Gastroesophageal sphincter (tissue), 4 donors: ENCODE results near the gene ZNF213. TPM values are rescaled to one million over a fixed set of nuclear protein-coding genes. Genes with fewer than 3 reads are reported as not detected.

Experiments used
- ATAC-seq: fragments of 150-250 bp; one replicate; pipeline ENCODE4 v1.9.1; 2016; ENCODE audit warnings: mild to moderate bottlenecking, moderate library complexity
- H3K27ac ChIP-seq, 4 donors: fragments of 200-600 bp; sonication (generic) in 3 of 4; 1 replicate in 3 of 4; 2 replicates in 1 of 4; pipeline ENCODE4 v1.5.1; 2016 to 2019
- H3K27me3 ChIP-seq: fragments of 200-600 bp; sonication (generic); one replicate; pipeline ENCODE4 v1.5.1; 2019
- H3K36me3 ChIP-seq, 2 donors: fragments of 200-600 bp; sonication (generic); one replicate each; pipeline ENCODE4 v1.5.1; 2019; ENCODE audit warnings: control low read depth in 1 of 2
- H3K4me1 ChIP-seq, 3 donors: fragments of 200-600 bp; sonication (generic); 1 replicate in 2 of 3; 2 replicates in 1 of 3; pipeline ENCODE4 v1.5.1; 2016 to 2019; ENCODE audit warnings: control low read depth in 2 of 3
- H3K4me3 ChIP-seq, 2 donors: fragments of 200-600 bp; sonication (generic); one replicate each; pipeline ENCODE4 v1.5.1; 2019; ENCODE audit warnings: mild to moderate bottlenecking in 1 of 2, moderate library complexity in 1 of 2
- H3K9me3 ChIP-seq, 3 donors: fragments of 200-600 bp; sonication (generic); one replicate each; pipeline ENCODE4 v1.5.1; 2017 to 2019; ENCODE audit warnings: control low read depth in 2 of 3
- EP300 ChIP-seq: sonication (generic); formaldehyde crosslinking; IDR thresholded peaks from one replicate; pipeline ENCODE4 v1.6.1; 2017; ENCODE audit warnings: antibody characterized with exemption, mild to moderate bottlenecking
- POLR2A ChIP-seq, 2 donors: fragments of 450-650 bp; IDR thresholded peaks; one replicate each; pipeline ENCODE4 v1.6.1; 2017; ENCODE audit warnings: antibody characterized with exemption in 2 of 2, mild to moderate bottlenecking in 2 of 2, moderate library complexity in 1 of 2
- POLR2AphosphoS5 ChIP-seq: sonication (generic); formaldehyde crosslinking; IDR thresholded peaks from one replicate; pipeline ENCODE4 v1.6.1; 2017; ENCODE audit warnings: antibody characterized with exemption
- WGBS, 2 donors: methylation state at CpG; one replicate each; pipeline ENCODE4 v1.1.5; 2018; ENCODE audit warnings: low coverage in 1 of 2; 5-methylcytosine and 5-hydroxymethylcytosine counted together
- total RNA-seq, 4 donors: library from RNA; depleted of rRNA; stranded (reverse); fragments of >200 nt; gene quantifications; one replicate each; pipeline ENCODE4 v1.1.0, GENCODE V29; 2016
- TF ChIP-seq, protein P1 (sequence below), 4 experiments: fragments of 200-600 bp in 2 of 4; fragments of 450-650 bp in 2 of 4; sonication (generic) in 1 of 4; IDR thresholded peaks; one replicate each; pipeline ENCODE4 v1.5.1; 2017 to 2019; ENCODE audit warnings: antibody characterized with exemption in 4 of 4, mild to moderate bottlenecking in 2 of 4, moderate library complexity in 2 of 4

ZNF213 gene
- total RNA-seq, 4 donors from 2014 or later, result 3.6 to 22.3 (median 12.2) TPM

DNA sequence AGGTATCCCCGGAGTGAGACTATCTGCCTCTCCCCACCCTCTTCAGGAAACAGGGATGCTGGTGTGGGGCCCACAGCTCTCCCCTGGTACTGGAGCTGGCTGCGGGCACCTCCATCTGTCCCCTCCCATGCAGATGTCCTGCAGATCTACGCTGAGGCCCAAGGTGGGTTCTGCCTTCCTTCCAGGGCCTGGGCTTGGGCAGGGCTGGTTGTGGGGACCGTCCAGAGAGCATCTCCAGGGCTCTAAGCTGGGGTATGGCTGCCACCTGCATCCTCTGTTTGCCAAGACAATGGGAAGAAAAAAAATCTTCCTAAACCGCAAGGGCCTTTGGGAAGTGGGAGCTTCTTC is 12.9 kb downstream of the ZNF213 start:
- Histone ChIP-seq H3K27ac (no peak overlapping the region), H3K9me3 (no peaks in the 10 kb centered on the region), H3K27me3 (no peaks in the 10 kb centered on the region), H3K4me1 (peaks cover 0 to 34% (median 3%) of the 10 kb centered on the region in 3 donors), H3K4me3 (no peak overlapping the region), H3K36me3 (peaks cover 0 to 4% of the 10 kb centered on the region in 2 donors)
- ATAC-seq, result no peak
- TF ChIP-seq POLR2A (IDR thresholded peaks at IDR 0.05), result no peak
- TF ChIP-seq, protein P1, sequence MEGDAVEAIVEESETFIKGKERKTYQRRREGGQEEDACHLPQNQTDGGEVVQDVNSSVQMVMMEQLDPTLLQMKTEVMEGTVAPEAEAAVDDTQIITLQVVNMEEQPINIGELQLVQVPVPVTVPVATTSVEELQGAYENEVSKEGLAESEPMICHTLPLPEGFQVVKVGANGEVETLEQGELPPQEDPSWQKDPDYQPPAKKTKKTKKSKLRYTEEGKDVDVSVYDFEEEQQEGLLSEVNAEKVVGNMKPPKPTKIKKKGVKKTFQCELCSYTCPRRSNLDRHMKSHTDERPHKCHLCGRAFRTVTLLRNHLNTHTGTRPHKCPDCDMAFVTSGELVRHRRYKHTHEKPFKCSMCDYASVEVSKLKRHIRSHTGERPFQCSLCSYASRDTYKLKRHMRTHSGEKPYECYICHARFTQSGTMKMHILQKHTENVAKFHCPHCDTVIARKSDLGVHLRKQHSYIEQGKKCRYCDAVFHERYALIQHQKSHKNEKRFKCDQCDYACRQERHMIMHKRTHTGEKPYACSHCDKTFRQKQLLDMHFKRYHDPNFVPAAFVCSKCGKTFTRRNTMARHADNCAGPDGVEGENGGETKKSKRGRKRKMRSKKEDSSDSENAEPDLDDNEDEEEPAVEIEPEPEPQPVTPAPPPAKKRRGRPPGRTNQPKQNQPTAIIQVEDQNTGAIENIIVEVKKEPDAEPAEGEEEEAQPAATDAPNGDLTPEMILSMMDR (IDR thresholded peaks at IDR 0.05), result no peak
- TF ChIP-seq EP300, result no peak
- TF ChIP-seq POLR2AphosphoS5, result no peak
- no CpG with 5 or more reads among the region's 5 CpGs for WGBS, 2 donors

DNA sequence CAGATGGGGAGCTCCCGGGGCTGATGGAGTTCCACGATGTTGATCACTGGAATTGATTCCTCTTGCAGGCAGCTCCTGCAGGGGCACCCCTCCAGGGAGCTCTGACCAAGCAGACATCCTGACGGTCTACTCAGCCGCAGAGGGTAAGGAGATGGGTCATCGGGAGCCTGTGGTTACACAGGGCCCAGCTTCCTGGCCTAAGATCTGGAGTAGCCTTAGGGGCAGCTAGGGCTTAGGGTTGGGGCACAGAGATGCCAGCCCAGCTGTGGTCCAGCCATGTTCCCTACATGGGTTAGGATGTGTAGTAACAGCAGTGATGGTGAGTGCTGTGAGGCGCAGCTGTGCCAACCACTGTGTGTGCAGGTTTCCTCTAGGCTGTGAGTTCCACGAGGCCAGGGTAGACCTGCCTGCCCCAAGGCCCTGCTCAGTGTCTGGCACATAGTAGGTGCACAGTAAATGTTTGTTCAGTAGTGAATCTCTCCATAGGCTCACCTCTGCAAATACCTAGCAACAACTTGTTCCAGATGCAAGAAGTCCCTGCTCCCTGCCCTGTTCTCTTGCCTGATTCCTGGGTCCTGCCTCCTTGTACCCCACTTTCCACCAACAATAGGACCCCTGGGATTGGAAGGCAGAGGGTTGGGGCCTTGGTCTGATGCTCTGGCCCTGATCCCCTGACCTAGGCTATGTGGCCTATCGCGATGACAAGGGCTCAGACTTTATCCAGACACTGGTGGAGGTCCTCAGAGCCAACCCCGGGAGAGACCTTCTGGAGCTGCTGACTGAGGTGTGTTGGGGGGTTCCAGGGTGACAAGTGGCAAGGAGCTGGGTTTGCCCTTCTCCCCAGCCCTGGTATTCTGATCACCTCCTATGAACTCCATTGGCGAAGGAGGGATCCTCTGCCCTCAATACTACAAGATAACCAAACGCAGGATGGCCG is 13.7 kb downstream of the ZNF213 start:
- Histone ChIP-seq H3K4me3 (no peak overlapping the region), H3K27ac (peak overlapping the region in 1 of 4 donors; percentile 82), H3K9me3 (no peaks in the 10 kb centered on the region), H3K27me3 (no peaks in the 10 kb centered on the region), H3K36me3 (no peaks in the 10 kb centered on the region), H3K4me1 (peaks cover 0 to 36% (median 3%) of the 10 kb centered on the region in 3 donors)
- TF ChIP-seq POLR2A (IDR thresholded peaks at IDR 0.05) (no peak), POLR2AphosphoS5 (no peak), EP300 (no peak)
- TF ChIP-seq, protein P1 (IDR thresholded peaks at IDR 0.05), result no peak
- no peak for ATAC-seq
- 93 to 95% methylated on average over 3 to 4 of the region's 13 CpGs for WGBS, 2 donors

DNA sequence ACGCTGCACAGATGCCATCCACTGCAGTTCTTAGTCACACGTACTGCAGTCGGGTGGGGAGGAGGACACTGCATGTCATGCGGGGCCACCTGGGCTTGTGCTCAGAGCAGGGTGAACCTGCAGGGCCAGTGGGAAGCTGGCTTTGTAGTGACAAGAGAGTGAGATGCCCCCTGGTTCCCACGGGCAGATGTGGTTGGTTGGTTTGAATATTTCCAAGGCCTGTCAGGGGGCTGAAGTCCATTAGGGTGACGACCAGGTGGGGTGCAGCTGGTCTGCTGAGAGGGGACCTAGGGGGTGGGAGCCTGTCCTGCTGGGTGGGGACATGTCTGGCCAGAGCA is 14.3 kb downstream of the ZNF213 start:
- Histone ChIP-seq H3K27me3 (no peaks in the 10 kb centered on the region), H3K27ac (peak overlapping the region in 3 of 4 donors; percentile 82 to 91 (median 83)), H3K36me3 (no peaks in the 10 kb centered on the region), H3K9me3 (no peaks in the 10 kb centered on the region), H3K4me3 (peak overlapping the region in 1 of 2 donors; percentile 66), H3K4me1 (peaks cover 0 to 36% (median 3%) of the 10 kb centered on the region in 3 donors)
- no peak for ATAC-seq
- TF ChIP-seq EP300 (no peak), POLR2AphosphoS5 (no peak), POLR2A (IDR thresholded peaks at IDR 0.05) (no peak)
- TF ChIP-seq, protein P1 (IDR thresholded peaks at IDR 0.05), result no peak
- WGBS, 2 donors, result no CpG with 5 or more reads among the region's 6 CpGs

DNA sequence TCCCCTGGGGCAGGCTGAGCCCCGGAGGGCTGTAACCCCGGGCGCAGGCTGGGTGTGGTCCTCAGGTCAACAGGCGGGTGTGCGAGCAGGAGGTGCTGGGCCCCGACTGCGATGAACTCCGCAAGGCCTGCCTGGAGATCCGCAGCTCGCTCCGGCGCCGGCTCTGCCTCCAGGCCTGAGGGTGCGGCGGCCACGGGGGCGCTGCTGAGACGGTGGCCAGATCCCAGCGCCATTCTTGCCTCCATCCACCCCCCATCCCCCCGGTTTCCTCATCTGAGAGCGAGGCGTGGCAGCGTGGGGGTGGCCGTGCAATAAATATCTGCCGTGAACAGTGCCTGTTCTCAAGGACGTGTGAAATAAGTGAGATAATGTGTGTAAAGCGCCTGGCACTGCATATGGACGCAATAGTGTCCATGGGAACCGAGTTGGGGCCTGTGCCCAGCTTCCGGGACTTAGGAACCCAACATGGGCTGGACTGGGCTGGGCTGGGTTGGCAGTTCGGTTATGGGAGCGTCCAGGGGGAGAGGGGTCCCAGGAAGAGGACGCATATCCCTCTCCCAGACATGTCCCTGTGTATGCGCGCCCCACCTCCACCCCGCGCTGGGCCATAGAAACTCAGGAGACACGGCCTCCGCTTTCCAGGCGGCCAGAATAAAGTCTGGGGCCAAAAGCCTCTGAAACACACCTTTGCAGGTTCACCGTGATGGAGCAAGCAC is 15.0 kb downstream of the ZNF213 start:
- peaks cover 0 to 36% (median 3%) of the 10 kb centered on the region in 3 donors for H3K4me1 ChIP-seq
- peak overlapping the region; percentile 42 to 66 for H3K4me3 ChIP-seq
- ATAC-seq, result peak; percentile 23
- no peaks in the 10 kb centered on the region for H3K36me3 ChIP-seq
- 2% methylated on average over 9 of the region's 41 CpGs; no CpG with 5 or more reads in 1 of the 2 donors for WGBS, 2 donors
- no peaks in the 10 kb centered on the region for H3K27me3 ChIP-seq
- no peak for TF ChIP-seq EP300
- TF ChIP-seq, protein P1 (IDR thresholded peaks at IDR 0.05), result peak in 3 of 4 experiments; percentile 21 to 69 (median 39)
- TF ChIP-seq POLR2AphosphoS5, result no peak
- TF ChIP-seq POLR2A (IDR thresholded peaks at IDR 0.05), result no peak
- H3K27ac ChIP-seq, result peak overlapping the region; percentile 12 to 91 (median 82)
- peaks cover 0 to under 1% (median 0%) of the 10 kb centered on the region in 3 donors for H3K9me3 ChIP-seq
